Keratinocyte (primary cell): Measurements from ENCODE around the gene AEBP1. TPM values are rescaled to one million over a fixed set of nuclear protein-coding genes. Genes with fewer than 3 reads are reported as not detected.

ENCODE experiments used
- DNase-seq: peaks from one replicate; pipeline ENCODE4 v3.0.0-alpha.2; 2011; ENCODE audit warnings: low read depth, missing footprints, low spot score
- FAIRE-seq: peaks from 2 replicates; lab custom pipeline; 2011; peaks lifted over from hg19 to GRCh38; lab: Jason Lieb, UNC
- H2AFZ ChIP-seq: 2 replicates; pipeline ENCODE4 v1.6.0; 2012; ENCODE audit warnings: low read length, control low read depth, inconsistent platforms; ENCODE audit not compliant: control insufficient read depth
- H3K27ac ChIP-seq: 2 replicates; pipeline ENCODE4 v1.5.1; 2011; ENCODE audit warnings: low read length; ENCODE audit not compliant: control insufficient read depth, insufficient read depth
- H3K27me3 ChIP-seq: 3 replicates; pipeline ENCODE4 v1.6.0; 2011; ENCODE audit warnings: low read length; ENCODE audit not compliant: control insufficient read depth, insufficient read depth; ENCODE audit errors: extremely low read depth
- H3K36me3 ChIP-seq, 2 experiments: 2 replicates in 1 of 2; 3 replicates in 1 of 2; pipeline ENCODE4 v1.5.1; 2011; ENCODE audit warnings: low read length in 2 of 2, mild to moderate bottlenecking in 1 of 2; ENCODE audit not compliant: control insufficient read depth in 2 of 2, insufficient read depth in 2 of 2; ENCODE audit errors: extremely low read depth in 1 of 2
- H3K4me1 ChIP-seq: 3 replicates; pipeline ENCODE4 v1.5.1; 2011; ENCODE audit warnings: low read length; ENCODE audit not compliant: control insufficient read depth, insufficient read depth; ENCODE audit errors: extremely low read depth
- H3K4me2 ChIP-seq: 3 replicates; pipeline ENCODE4 v1.6.0; 2011; ENCODE audit warnings: low read depth, low read length; ENCODE audit not compliant: control insufficient read depth, insufficient read depth; ENCODE audit errors: extremely low read depth
- H3K4me3 ChIP-seq, 3 experiments: fragments of 200-600 bp in 1 of 3; sonication (generic) in 1 of 3; 2 replicates in 2 of 3; 3 replicates in 1 of 3; pipeline ENCODE4 v1.5.1; 2011 to 2016; ENCODE audit warnings: low read length in 3 of 3, mild to moderate bottlenecking in 3 of 3, control low read depth in 2 of 3, inconsistent platforms in 1 of 3, low read depth in 1 of 3, mixed read lengths in 1 of 3, mixed run types in 1 of 3, moderate library complexity in 1 of 3; ENCODE audit not compliant: control insufficient read depth in 2 of 3, insufficient read depth in 2 of 3; ENCODE audit errors: extremely low read depth in 1 of 3
- H3K79me2 ChIP-seq: 2 replicates; pipeline ENCODE4 v1.6.0; 2012; ENCODE audit warnings: low read length; ENCODE audit not compliant: control insufficient read depth, insufficient read depth
- H3K9ac ChIP-seq: 3 replicates; pipeline ENCODE4 v1.6.0; 2011; ENCODE audit warnings: low read length; ENCODE audit not compliant: control insufficient read depth, insufficient read depth; ENCODE audit errors: extremely low read depth
- H3K9me1 ChIP-seq: 3 replicates; pipeline ENCODE4 v1.6.0; 2011; ENCODE audit warnings: low read length; ENCODE audit not compliant: control insufficient read depth, insufficient read depth; ENCODE audit errors: extremely low read depth
- H3K9me3 ChIP-seq: 2 replicates; pipeline ENCODE4 v1.5.1; 2012; ENCODE audit warnings: low read depth, low read length; ENCODE audit not compliant: control insufficient read depth
- H4K20me1 ChIP-seq: 3 replicates; pipeline ENCODE4 v1.6.0; 2011; ENCODE audit warnings: low read length; ENCODE audit not compliant: control insufficient read depth, insufficient read depth; ENCODE audit errors: extremely low read depth
- EZH2 ChIP-seq: IDR thresholded peaks from one replicate; pipeline ENCODE4 v1.6.1; 2012; ENCODE audit warnings: inconsistent platforms, mild to moderate bottlenecking, low read length, moderate library complexity
- dilution Hi-C: fragments of 300-500 bp; cut with MboI; formaldehyde crosslinking; loops from one replicate; pipeline ENCODE4 v1.7.0; 2020; ENCODE audit warnings: low sequenced_read_pairs; ENCODE audit not compliant: extremely low pct_ligation_motif_present
- polyA plus RNA-seq, 5 experiments: library from polyadenylated mRNA; depleted of rRNA in 3 of 5; stranded (reverse) in 3 of 5; stranded (forward) in 1 of 5; unstranded in 1 of 5; fragments of >200 nt; gene quantifications; 1 replicate in 1 of 5; 2 replicates in 3 of 5; 3 replicates in 1 of 5; pipeline versions ENCODE4 v1.2.1 to v1.2.3, GENCODE V29; 2011 to 2012; ENCODE audit warnings: missing spikeins in 2 of 5, low read depth in 1 of 5, low replicate concordance in 1 of 5
- TF ChIP-seq, protein P1 (sequence below), 3 experiments: IDR thresholded peaks in 1 of 3; conservative IDR thresholded peaks in 1 of 3; optimal IDR thresholded peaks in 1 of 3; 2 replicates in 2 of 3; 3 replicates in 1 of 3; pipeline versions ENCODE3 to v1.5.1; 2011; ENCODE audit warnings: low read length in 3 of 3, mild to moderate bottlenecking in 3 of 3, moderate library complexity in 2 of 3, control low read depth in 1 of 3, inconsistent platforms in 1 of 3; ENCODE audit not compliant: insufficient read depth in 2 of 3; ENCODE audit errors: extremely low read depth in 1 of 3

Gene AEBP1
- polyA plus RNA-seq, 1 donor (not counting 4 experiments of a cell fraction or from before 2014, with no cell fraction given) = 0.03 TPM

GRCh38 chr7:44110719-44111635, 6.8 kb downstream of the AEBP1 start:
- H3K27ac ChIP-seq = no peak overlapping the region
- H3K4me2 ChIP-seq = no peak overlapping the region
- peaks cover 4 to 11% of the 10 kb centered on the region in 2 experiments for H3K36me3 ChIP-seq
- dilution Hi-C loops = no loop called here
- H3K9ac ChIP-seq = no peak overlapping the region
- H3K4me3 ChIP-seq = no peak overlapping the region
- no peaks in the 10 kb centered on the region for H3K9me3 ChIP-seq
- no peaks in the 10 kb centered on the region for H3K4me1 ChIP-seq
- H4K20me1 ChIP-seq = no peaks in the 10 kb centered on the region
- no peaks in the 10 kb centered on the region for H3K27me3 ChIP-seq
- TF ChIP-seq EZH2 = no peak
- TF ChIP-seq, protein P1, sequence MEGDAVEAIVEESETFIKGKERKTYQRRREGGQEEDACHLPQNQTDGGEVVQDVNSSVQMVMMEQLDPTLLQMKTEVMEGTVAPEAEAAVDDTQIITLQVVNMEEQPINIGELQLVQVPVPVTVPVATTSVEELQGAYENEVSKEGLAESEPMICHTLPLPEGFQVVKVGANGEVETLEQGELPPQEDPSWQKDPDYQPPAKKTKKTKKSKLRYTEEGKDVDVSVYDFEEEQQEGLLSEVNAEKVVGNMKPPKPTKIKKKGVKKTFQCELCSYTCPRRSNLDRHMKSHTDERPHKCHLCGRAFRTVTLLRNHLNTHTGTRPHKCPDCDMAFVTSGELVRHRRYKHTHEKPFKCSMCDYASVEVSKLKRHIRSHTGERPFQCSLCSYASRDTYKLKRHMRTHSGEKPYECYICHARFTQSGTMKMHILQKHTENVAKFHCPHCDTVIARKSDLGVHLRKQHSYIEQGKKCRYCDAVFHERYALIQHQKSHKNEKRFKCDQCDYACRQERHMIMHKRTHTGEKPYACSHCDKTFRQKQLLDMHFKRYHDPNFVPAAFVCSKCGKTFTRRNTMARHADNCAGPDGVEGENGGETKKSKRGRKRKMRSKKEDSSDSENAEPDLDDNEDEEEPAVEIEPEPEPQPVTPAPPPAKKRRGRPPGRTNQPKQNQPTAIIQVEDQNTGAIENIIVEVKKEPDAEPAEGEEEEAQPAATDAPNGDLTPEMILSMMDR (optimal IDR thresholded peaks at IDR 0.05 in 1 of 3, IDR thresholded peaks at IDR 0.05 in 1 of 3, conservative IDR thresholded peaks at IDR 0.05 in 1 of 3; ENCODE audit: extremely low read depth in 1 of 3, insufficient read depth in 2 of 3, low read length in 3 of 3) = no peak
- no peak for DNase-seq
- no peaks in the 10 kb centered on the region for H3K9me1 ChIP-seq
- no peak for FAIRE-seq
- no peak overlapping the region for H2AFZ ChIP-seq
- H3K79me2 ChIP-seq = no peaks in the 10 kb centered on the region

GRCh38 chr7:44111761-44112160, 7.6 kb downstream of the AEBP1 start:
- H3K9me1 ChIP-seq = no peaks in the 10 kb centered on the region
- TF ChIP-seq, protein P1 (optimal IDR thresholded peaks at IDR 0.05 in 1 of 3, IDR thresholded peaks at IDR 0.05 in 1 of 3, conservative IDR thresholded peaks at IDR 0.05 in 1 of 3; ENCODE audit: extremely low read depth in 1 of 3, insufficient read depth in 2 of 3, low read length in 3 of 3) = no peak
- H2AFZ ChIP-seq = no peak overlapping the region
- H3K27ac ChIP-seq = no peak overlapping the region
- FAIRE-seq (no peak), DNase-seq (no peak)
- no peaks in the 10 kb centered on the region for H3K9me3 ChIP-seq
- dilution Hi-C loops = no loop called here
- H3K4me3 ChIP-seq = no peak overlapping the region
- H4K20me1 ChIP-seq = no peaks in the 10 kb centered on the region
- no peaks in the 10 kb centered on the region for H3K4me1 ChIP-seq
- no peaks in the 10 kb centered on the region for H3K27me3 ChIP-seq
- peaks cover 4 to 17% of the 10 kb centered on the region in 2 experiments for H3K36me3 ChIP-seq
- no peak overlapping the region for H3K4me2 ChIP-seq
- H3K79me2 ChIP-seq = no peaks in the 10 kb centered on the region
- H3K9ac ChIP-seq = no peak overlapping the region
